MM.1S (cell line): Measurements from ENCODE around the gene LILRA2.

Experiments used
- CTCF ChIP-seq: fragments of 300-600 bp; sonication (generic); IDR thresholded peaks from 2 replicates; pipeline ENCODE4 v1.5.1; 2016; ENCODE audit warnings: antibody characterized with exemption, low read length, mixed read lengths
- EZH2 ChIP-seq: fragments of 300-600 bp; sonication (generic); optimal IDR thresholded peaks from 2 replicates; pipeline ENCODE3; 2017; ENCODE audit warnings: low read depth, mild to moderate bottlenecking, antibody characterized with exemption, low read length, mixed read lengths
- EZH2phosphoT487 ChIP-seq: fragments of 300-600 bp; sonication (generic); IDR thresholded peaks from 2 replicates; pipeline ENCODE4 v1.6.1; 2018; ENCODE audit warnings: antibody characterized with exemption, low read length

GRCh38 chr19:54570316-54570715 is 3.3 kb upstream of the LILRA2 start:
- TF ChIP-seq CTCF = no peak
- no peak for TF ChIP-seq EZH2phosphoT487
- TF ChIP-seq EZH2 = no peak
